Heart left ventricle (tissue), 16 donors: ENCODE data around the gene BROX. TPM values are rescaled to one million over a fixed set of nuclear protein-coding genes. Genes with fewer than 3 reads are reported as not detected.
"Not testable (repeated sequence)": the region's sequence is repeated elsewhere in the genome, so short reads cannot be mapped to it uniquely, and the experiment has no call there.

Experiments used
- ATAC-seq, 4 donors: fragments of 200-7000 bp; cut with Tn5 transposase; one replicate each; pipeline ENCODE4 v1.9.1; 2020 to 2022; ENCODE audit warnings: moderate library complexity in 4 of 4, mild to moderate bottlenecking in 3 of 4, moderate number of reproducible peaks in 1 of 4
- DNase-seq, 5 donors: peaks; one replicate each; pipeline ENCODE4 v3.0.0-alpha.2; 2020
- H3K27ac ChIP-seq, 12 donors: fragments of 200-600 bp; sonication (generic) in 4 of 12; one replicate each; pipeline versions ENCODE4 v1.5.0 to v1.8.0; 2016 to 2022; ENCODE audit warnings: mild to moderate bottlenecking in 2 of 12
- H3K27me3 ChIP-seq, 9 donors: fragments of 200-600 bp; sonication (generic) in 2 of 9; one replicate each; pipeline versions ENCODE4 v1.5.1 to v1.8.0; 2016 to 2022; ENCODE audit warnings: mild to moderate bottlenecking in 3 of 9
- H3K36me3 ChIP-seq, 9 donors: fragments of 200-600 bp; sonication (generic) in 2 of 9; one replicate each; pipeline versions ENCODE4 v1.5.0 to v1.8.0; 2018 to 2022; ENCODE audit warnings: mild to moderate bottlenecking in 2 of 9
- H3K4me1 ChIP-seq, 12 donors: fragments of 200-600 bp; sonication (generic) in 4 of 12; one replicate each; pipeline versions ENCODE4 v1.5.0 to v1.8.0; 2016 to 2022; ENCODE audit warnings: mild to moderate bottlenecking in 3 of 12
- H3K4me3 ChIP-seq, 12 donors: fragments of 200-600 bp; sonication (generic) in 4 of 12; one replicate each; pipeline versions ENCODE4 v1.5.0 to v1.8.0; 2017 to 2022; ENCODE audit warnings: mild to moderate bottlenecking in 9 of 12, moderate library complexity in 4 of 12
- H3K9me3 ChIP-seq, 12 donors: fragments of 200-600 bp; sonication (generic) in 4 of 12; one replicate each; pipeline versions ENCODE4 v1.5.0 to v1.8.0; 2016 to 2022; ENCODE audit warnings: mild to moderate bottlenecking in 1 of 12
- CTCF ChIP-seq, 12 donors: fragments of 200-600 bp; sonication (generic) in 4 of 12; IDR thresholded peaks; one replicate each; pipeline versions ENCODE4 v1.5.0 to v1.8.0; 2018 to 2022; ENCODE audit warnings: antibody characterized with exemption in 12 of 12, mild to moderate bottlenecking in 5 of 12
- POLR2A ChIP-seq, 2 donors: fragments of 450-650 bp; IDR thresholded peaks; one replicate each; pipeline ENCODE4 v1.6.1; 2017; ENCODE audit warnings: antibody characterized with exemption in 2 of 2, mild to moderate bottlenecking in 2 of 2, moderate library complexity in 2 of 2
- WGBS, 4 donors: extraction: QIAGEN DNeasy Blood & Tissue Kit in 2 of 4; methylation state at CpG; one replicate each; pipeline versions ENCODE4 v1.1.5 to v1.1.7; 2013 to 2018; 5-methylcytosine and 5-hydroxymethylcytosine counted together
- intact Hi-C, 10 donors: fragments of 100-400 bp; cut with DNase I; formaldehyde crosslinking; loops; one replicate each; pipeline versions ENCODE4 v1.11.1 to v1.14.2; 2022
- long read RNA-seq, 3 donors: library from polyadenylated mRNA; unstranded; transcript quantifications; one replicate each; pipeline ENCODE4 v2.0.0, GENCODE V29; 2020 to 2021
- polyA plus RNA-seq, 2 donors: library from polyadenylated mRNA; stranded (reverse); fragments of 200-250 nt; gene quantifications; one replicate each; pipeline ENCODE4 v1.2.3, GENCODE V29; 2013
- total RNA-seq, 9 donors: library from RNA; depleted of rRNA in 2 of 9; stranded (reverse); fragments of >200 nt in 2 of 9; fragmentation: NEBNext Ultra II Directional in 3 of 9; extraction: Animal tissue kit (Norgen Biotek cat#: 25700) in 3 of 9; gene quantifications; one replicate each; pipeline versions ENCODE4 v1.1.0 to v1.2.4, GENCODE V29; 2016 to 2023
- donor health status: ischemic (EF 13 %, LVEDD 7.1; RV severe dilation, severe dysfunction).
- donor health status: healthy with polysubstance abuse.
- donor health status: DM: no; HTN: yes; CAD: no.
- donor health status: DM: no; HTN: no; CAD: no.
- donor health status: ischemic (EF 25% LVEDD 6.9; RV normal size, moderate dysfunction).
- donor health status: ischemic (EF 25% LVEDD 5.7; RV mildly dilated, moderate dysfunction).
- donor health status: healthy.
- donor health status: DM: yes; HTN: yes; CAD: no.
- donor health status: ischemic (EF 35%, LVEDD 5.7; RV mildly dilated, moderate dysfunction).
- donor health status: nonischemic (EF 11% LVEDD 7.7; RV severe dilation, severe dysfunction).
- donor health status: DM: yes; HTN: yes; CAD: no.
- donor health status: PGD.
- donor health status: ischemic (EF 29% LVEDD 5.4; RV normal size, mild dysfunction).
- donor health status: nonischemic (EF 23%, LVEDD 6.1; RV moderate dilation, normal function).

The BROX gene
- 10 to 100 TPM; 29.6 to 51.1 (median 36.7) TPM for total RNA-seq
- polyA plus RNA-seq, result 10 to 100 TPM; 10.1 to 13.8 TPM
- long read RNA-seq, donor 1, full-length matches to known transcripts, result 4 of 24 reads
- long read RNA-seq, donor 1, partial matches to known transcripts, result 2 of 24 reads
- long read RNA-seq, donor 1, other reads (novel, unspliced or antisense), result 18 of 24 reads
- long read RNA-seq, donor 2, full-length matches to known transcripts, result 9 of 39 reads
- long read RNA-seq, donor 2, partial matches to known transcripts, result 1 of 39 reads
- long read RNA-seq, donor 2, other reads (novel, unspliced or antisense), result 29 of 39 reads
- long read RNA-seq, donor 3, full-length matches to known transcripts, result 8 of 27 reads
- long read RNA-seq, donor 3, partial matches to known transcripts, result 6 of 27 reads
- long read RNA-seq, donor 3, other reads (novel, unspliced or antisense), result 13 of 27 reads

- H3K4me1 ChIP-seq, result peaks cover 0 to 41% (median 30%) of the 10 kb centered on the region in 12 donors
- peak within 1 kb of the TSS; percentile 93 to 100 (median 98) for H3K27ac ChIP-seq
These were observed at the start of gene BROX, which contains the start of gene AIDA for GRCh38 chr1:222712253-222713090. TSS of gene BROX (plus strand) at chr1:222712564. CDS start at chr1:222715700, 3,136 bp downstream. TSS of gene AIDA (minus strand) at chr1:222712491. CDS start at chr1:222712317, 174 bp downstream.

GRCh38 chr1:222663431-222663934, 48.9 kb upstream of the BROX start:
- TF ChIP-seq POLR2A (IDR thresholded peaks at IDR 0.05) (no peak), CTCF (IDR thresholded peaks at IDR 0.05) (no peak)
- no peaks in the 10 kb centered on the region for H3K9me3 ChIP-seq
- no peak overlapping the region for H3K27ac ChIP-seq
- DNase-seq, result no peak
- WGBS, 4 donors, result 95 to 98% (median 97%) methylated on average over 4 of the region's 4 CpGs
- no peaks in the 10 kb centered on the region for H3K4me1 ChIP-seq
- peaks cover 2 to 95% (median 92%) of the 10 kb centered on the region in 9 donors for H3K36me3 ChIP-seq
- H3K27me3 ChIP-seq, result no peaks in the 10 kb centered on the region
- no peak overlapping the region for H3K4me3 ChIP-seq
- intact Hi-C loops, result no loop called here
- ATAC-seq, result no peak

More at GRCh38 chr1:222712253-222713090, at the start of gene BROX, which contains the start of gene AIDA:
- H3K27me3 ChIP-seq, result no peaks in the 10 kb centered on the region
- intact Hi-C loops, result loop anchor here in 6 of 10 donors (2.0 to 10.0 kb wide), 7 partner anchors 68 to 248 kb away; no protein-coding TSS in a partner anchor
- TF ChIP-seq CTCF (IDR thresholded peaks at IDR 0.05) (no peak), POLR2A (IDR thresholded peaks at IDR 0.05) (peak in 1 of 2 donors; percentile 64)
- H3K9me3 ChIP-seq, result no peaks in the 10 kb centered on the region
- peak; percentile 90 to 96 (median 95) for ATAC-seq
- peak; percentile 95 to 98 (median 96) for DNase-seq
- H3K4me3 ChIP-seq, result peak within 1 kb of the TSS; percentile 50 to 96 (median 77)
- peaks cover 0 to 29% (median 24%) of the 10 kb centered on the region in 9 donors for H3K36me3 ChIP-seq
- WGBS, 4 donors, result 0 to 4% (median 2%) methylated on average over 25 to 56 of the region's 62 CpGs

- WGBS, 4 donors, result 90 to 93% (median 91%) methylated on average over 7 of the region's 7 CpGs
These were observed 46.4 kb upstream of the BROX start for GRCh38 chr1:222665964-222666363.

GRCh38 chr1:222668184-222668583, 44.2 kb upstream of the BROX start:
- H3K27ac ChIP-seq, H3K4me1 ChIP-seq, H3K4me3 ChIP-seq, H3K9me3 ChIP-seq, DNase-seq, intact Hi-C loops, H3K27me3 ChIP-seq: not testable (repeated sequence)
- H3K36me3 ChIP-seq, result peaks cover 0 to 87% (median 79%) of the 10 kb centered on the region in 9 donors
- WGBS, 4 donors, result 69 to 79% methylated on average over 2 of the region's 4 CpGs; no CpG with 5 or more reads in 2 of the 4 donors
- peak in 2 of 4 donors; percentile 30 to 53 for ATAC-seq

More at GRCh38 chr1:222665964-222666363, 46.4 kb upstream of the BROX start:
- no peaks in the 10 kb centered on the region for H3K27me3 ChIP-seq
- intact Hi-C loops, result no loop called here
- no peaks in the 10 kb centered on the region for H3K9me3 ChIP-seq
- ATAC-seq (no peak), DNase-seq (no peak)
- H3K27ac ChIP-seq, result peak overlapping the region in 1 of 12 donors; percentile 43
- no peaks in the 10 kb centered on the region for H3K4me1 ChIP-seq
- no peak overlapping the region for H3K4me3 ChIP-seq
- TF ChIP-seq CTCF (IDR thresholded peaks at IDR 0.05) (no peak), POLR2A (IDR thresholded peaks at IDR 0.05) (no peak)
- peaks cover 0 to 87% (median 79%) of the 10 kb centered on the region in 9 donors for H3K36me3 ChIP-seq

GRCh38 chr1:222669107-222669506, 43.3 kb upstream of the BROX start:
- H3K4me1 ChIP-seq, H3K27me3 ChIP-seq, H3K4me3 ChIP-seq, intact Hi-C loops, H3K27ac ChIP-seq, H3K9me3 ChIP-seq, DNase-seq: not testable (repeated sequence)
- peak in 2 of 4 donors; percentile 32 to 33 for ATAC-seq
- peaks cover 0 to 87% (median 79%) of the 10 kb centered on the region in 9 donors for H3K36me3 ChIP-seq
- 80 to 92% (median 81%) methylated on average over 1 of the region's 2 CpGs; no CpG with 5 or more reads in 1 of the 4 donors for WGBS, 4 donors
